ENCODE data around the gene TNFRSF12A.

DNA sequence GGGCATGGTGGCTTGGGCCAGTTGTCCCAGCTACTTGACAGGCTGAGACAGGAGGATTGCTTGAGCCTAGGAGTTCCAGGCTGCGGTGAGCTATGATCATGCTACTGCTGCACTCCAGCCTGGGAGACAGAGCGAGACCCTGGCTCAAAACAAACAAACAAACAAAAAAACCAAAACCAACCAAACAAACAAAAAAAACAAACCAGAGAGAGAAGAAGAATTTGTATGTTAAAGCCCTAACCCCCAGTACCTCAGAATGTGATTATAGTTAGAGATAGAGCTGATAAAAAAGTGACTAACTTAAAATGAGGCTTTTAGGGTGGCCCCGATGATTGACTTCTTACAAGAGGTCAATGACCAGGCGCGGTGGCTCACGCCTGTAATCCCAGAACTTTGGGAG lies 24.5 kb downstream of the TNFRSF12A start:
- TF ChIP-seq, protein P1, sequence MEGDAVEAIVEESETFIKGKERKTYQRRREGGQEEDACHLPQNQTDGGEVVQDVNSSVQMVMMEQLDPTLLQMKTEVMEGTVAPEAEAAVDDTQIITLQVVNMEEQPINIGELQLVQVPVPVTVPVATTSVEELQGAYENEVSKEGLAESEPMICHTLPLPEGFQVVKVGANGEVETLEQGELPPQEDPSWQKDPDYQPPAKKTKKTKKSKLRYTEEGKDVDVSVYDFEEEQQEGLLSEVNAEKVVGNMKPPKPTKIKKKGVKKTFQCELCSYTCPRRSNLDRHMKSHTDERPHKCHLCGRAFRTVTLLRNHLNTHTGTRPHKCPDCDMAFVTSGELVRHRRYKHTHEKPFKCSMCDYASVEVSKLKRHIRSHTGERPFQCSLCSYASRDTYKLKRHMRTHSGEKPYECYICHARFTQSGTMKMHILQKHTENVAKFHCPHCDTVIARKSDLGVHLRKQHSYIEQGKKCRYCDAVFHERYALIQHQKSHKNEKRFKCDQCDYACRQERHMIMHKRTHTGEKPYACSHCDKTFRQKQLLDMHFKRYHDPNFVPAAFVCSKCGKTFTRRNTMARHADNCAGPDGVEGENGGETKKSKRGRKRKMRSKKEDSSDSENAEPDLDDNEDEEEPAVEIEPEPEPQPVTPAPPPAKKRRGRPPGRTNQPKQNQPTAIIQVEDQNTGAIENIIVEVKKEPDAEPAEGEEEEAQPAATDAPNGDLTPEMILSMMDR (IDR thresholded peaks at IDR 0.05), result no peak
- no peak for TF ChIP-seq POLR2A (IDR thresholded peaks at IDR 0.05)
